ENCODE data around the gene PEX1.

DNA sequence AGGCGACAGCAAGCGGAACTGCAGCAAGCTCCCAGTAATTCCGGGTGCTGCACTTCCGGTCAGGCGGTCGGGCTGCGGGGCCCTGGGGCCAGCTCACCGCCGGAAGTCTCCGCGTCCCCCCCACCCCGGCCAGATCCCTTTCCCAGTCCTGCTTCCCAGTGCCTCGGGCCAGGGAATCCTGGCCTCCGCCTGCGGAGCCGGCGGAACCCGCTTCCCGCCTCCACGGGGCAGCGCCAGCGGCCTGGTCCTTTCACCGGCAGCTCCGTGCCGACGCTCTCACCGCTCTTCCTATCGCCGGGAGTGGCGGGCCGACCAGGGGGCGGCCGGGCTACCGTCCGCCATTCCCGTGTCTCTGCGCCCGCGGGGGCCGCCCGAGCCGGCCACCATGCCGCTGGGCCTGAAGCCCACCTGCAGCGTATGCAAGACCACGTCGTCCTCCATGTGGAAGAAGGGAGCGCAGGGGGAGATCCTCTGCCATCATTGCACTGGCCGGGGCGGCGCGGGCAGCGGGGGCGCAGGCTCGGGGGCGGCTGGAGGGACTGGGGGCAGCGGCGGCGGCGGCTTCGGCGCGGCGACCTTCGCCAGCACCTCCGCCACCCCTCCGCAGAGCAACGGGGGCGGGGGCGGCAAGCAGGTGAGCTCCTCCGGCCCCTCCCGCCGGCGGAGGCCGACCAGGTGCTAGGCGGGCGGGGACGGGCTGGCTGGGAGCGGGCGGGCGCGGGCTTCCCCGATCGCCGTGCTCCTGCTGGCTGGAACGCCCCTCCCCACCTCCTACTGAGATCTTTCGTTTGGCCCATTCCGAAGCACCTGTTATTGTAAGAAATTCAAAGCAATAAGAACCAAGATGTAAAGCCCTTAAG is 80.7 kb downstream of the PEX1 start, which contains the start of gene GATAD1:
- TF ChIP-seq GATA2 (IDR thresholded peaks at IDR 0.05; ENCODE audit: low read depth, low read length) (no peak), GATA3 (IDR thresholded peaks at IDR 0.05; ENCODE audit: low read depth, low read length) (no peak)

Data from SH-SY5Y (cell line).